Body of pancreas (tissue), 4 donors: ENCODE measurements around the gene ATXN7L3. TPM values are rescaled to one million over a fixed set of nuclear protein-coding genes. Genes with fewer than 3 reads are reported as not detected.

ENCODE experiments used
- ATAC-seq: fragments of 150-250 bp; one replicate; pipeline ENCODE4 v1.9.1; 2016
- DNase-seq, 4 donors: peaks; one replicate each; pipeline ENCODE4 v3.0.0-alpha.2; 2019
- H3K27ac ChIP-seq, 4 donors: fragments of 200-600 bp; sonication (generic); 1 replicate in 3 of 4; 2 replicates in 1 of 4; pipeline versions ENCODE4 v1.5.1 to v1.6.1; 2016 to 2019; ENCODE audit warnings: mild to moderate bottlenecking in 1 of 4, mixed read lengths in 1 of 4, moderate library complexity in 1 of 4
- H3K27me3 ChIP-seq, 2 donors: fragments of 200-600 bp; sonication (generic); one replicate each; pipeline ENCODE4 v1.6.0; 2016; ENCODE audit warnings: mild to moderate bottlenecking in 1 of 2
- H3K36me3 ChIP-seq, 2 donors: fragments of 200-600 bp; sonication (generic); replicated peaks in 1 of 2; 2 replicates each; pipeline ENCODE4 v1.5.1; 2016; ENCODE audit warnings: low read depth in 2 of 2; ENCODE audit not compliant: insufficient read depth in 1 of 2
- H3K4me1 ChIP-seq: fragments of 200-600 bp; sonication (generic); one replicate; pipeline ENCODE4 v1.6.0; 2016
- H3K4me3 ChIP-seq, 2 donors: fragments of 200-600 bp; sonication (generic); 1 replicate in 1 of 2; 2 replicates in 1 of 2; pipeline ENCODE4 v1.5.1; 2016 to 2019
- H3K9me3 ChIP-seq, 3 donors: fragments of 200-600 bp; sonication (generic); 1 replicate in 2 of 3; 2 replicates in 1 of 3; pipeline ENCODE4 v1.5.1; 2016
- POLR2A ChIP-seq, 3 donors: fragments of 450-650 bp; IDR thresholded peaks; one replicate each; pipeline ENCODE4 v1.6.1; 2016; ENCODE audit warnings: antibody characterized with exemption in 3 of 3, mild to moderate bottlenecking in 2 of 3
- WGBS, 2 donors: methylation state at CpG; one replicate each; pipeline ENCODE4 v1.1.5; 2017; 5-methylcytosine and 5-hydroxymethylcytosine counted together
- intact Hi-C: fragments of 100-400 bp; cut with DNase I; formaldehyde crosslinking; loops from one replicate; pipeline ENCODE4 v1.15.1; 2023
- total RNA-seq, 2 donors: library from RNA; depleted of rRNA; stranded (reverse); fragments of >200 nt; gene quantifications; one replicate each; pipeline ENCODE4 v1.1.0, GENCODE V29; 2016
- TF ChIP-seq, protein P1 (sequence below), 7 experiments: fragments of 450-650 bp in 4 of 7; fragments of 200-600 bp in 3 of 7; sonication (generic) in 3 of 7; IDR thresholded peaks; one replicate each; pipeline ENCODE4 v1.5.1; 2016 to 2019; ENCODE audit warnings: antibody characterized with exemption in 7 of 7

The ATXN7L3 gene
- total RNA-seq, 2 donors from 2014 or later: 21.0 to 37.6 TPM

DNA sequence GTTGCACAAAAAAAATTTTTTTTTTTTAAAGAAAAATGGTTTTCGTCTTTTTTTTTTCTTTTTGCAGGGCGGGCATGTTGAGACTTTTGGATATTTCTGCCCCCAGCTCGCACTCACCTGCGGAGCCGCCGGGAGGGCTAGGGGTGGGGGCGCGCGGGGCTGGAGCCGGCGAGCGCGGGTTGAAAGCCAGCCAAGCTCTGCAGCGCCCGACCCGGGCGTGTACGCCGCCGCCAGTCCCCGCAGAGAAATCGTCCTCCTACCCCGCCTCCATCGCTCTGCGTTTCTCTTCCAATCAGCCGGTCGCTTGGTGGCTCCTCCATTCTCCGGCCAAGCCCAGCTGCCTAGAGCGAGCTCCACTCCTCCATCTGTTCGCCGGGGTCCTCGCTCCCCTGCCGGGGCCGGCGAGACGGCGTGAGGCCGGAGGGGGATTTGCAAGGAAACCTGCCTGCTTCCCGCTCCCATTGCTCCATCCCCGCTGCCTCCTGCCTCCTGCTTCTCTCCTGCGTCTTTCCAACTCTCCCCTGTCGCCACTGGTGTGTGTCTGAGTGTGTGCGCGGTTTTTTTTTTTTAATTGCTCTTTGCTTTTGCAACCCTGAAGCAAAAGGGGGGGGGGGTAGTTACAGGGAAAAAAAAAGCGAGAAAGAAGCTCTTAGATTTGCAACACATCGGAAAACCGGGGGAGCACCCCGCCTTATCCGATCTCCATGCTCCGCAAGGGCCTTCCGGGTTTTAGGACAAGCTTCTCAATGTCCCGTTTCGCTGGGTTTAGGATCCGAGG, 21.6 kb upstream of the ATXN7L3 start:
- H3K27me3 ChIP-seq: no peaks in the 10 kb centered on the region
- intact Hi-C loops: no loop called here
- 0% methylated on average over 26 to 54 of the region's 54 CpGs for WGBS, 2 donors
- TF ChIP-seq, protein P1, sequence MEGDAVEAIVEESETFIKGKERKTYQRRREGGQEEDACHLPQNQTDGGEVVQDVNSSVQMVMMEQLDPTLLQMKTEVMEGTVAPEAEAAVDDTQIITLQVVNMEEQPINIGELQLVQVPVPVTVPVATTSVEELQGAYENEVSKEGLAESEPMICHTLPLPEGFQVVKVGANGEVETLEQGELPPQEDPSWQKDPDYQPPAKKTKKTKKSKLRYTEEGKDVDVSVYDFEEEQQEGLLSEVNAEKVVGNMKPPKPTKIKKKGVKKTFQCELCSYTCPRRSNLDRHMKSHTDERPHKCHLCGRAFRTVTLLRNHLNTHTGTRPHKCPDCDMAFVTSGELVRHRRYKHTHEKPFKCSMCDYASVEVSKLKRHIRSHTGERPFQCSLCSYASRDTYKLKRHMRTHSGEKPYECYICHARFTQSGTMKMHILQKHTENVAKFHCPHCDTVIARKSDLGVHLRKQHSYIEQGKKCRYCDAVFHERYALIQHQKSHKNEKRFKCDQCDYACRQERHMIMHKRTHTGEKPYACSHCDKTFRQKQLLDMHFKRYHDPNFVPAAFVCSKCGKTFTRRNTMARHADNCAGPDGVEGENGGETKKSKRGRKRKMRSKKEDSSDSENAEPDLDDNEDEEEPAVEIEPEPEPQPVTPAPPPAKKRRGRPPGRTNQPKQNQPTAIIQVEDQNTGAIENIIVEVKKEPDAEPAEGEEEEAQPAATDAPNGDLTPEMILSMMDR (IDR thresholded peaks at IDR 0.05): no peak
- peak; percentile 46 to 64 (median 54) for TF ChIP-seq POLR2A (IDR thresholded peaks at IDR 0.05)
- H3K4me1 ChIP-seq: peaks cover 45% of the 10 kb centered on the region
- peak; percentile 10 for ATAC-seq
- peak overlapping the region; percentile 81 to 99 (median 99) for H3K27ac ChIP-seq
- H3K36me3 ChIP-seq: peaks cover 5 to 6% of the 10 kb centered on the region in 2 donors
- no peaks in the 10 kb centered on the region for H3K9me3 ChIP-seq
- peak overlapping the region; percentile 37 to 56 for H3K4me3 ChIP-seq
- peak; percentile 76 to 84 (median 80) for DNase-seq

GRCh38 chr17:44220213-44221083, 20.8 kb upstream of the ATXN7L3 start:
- Histone ChIP-seq H3K4me3 (peak overlapping the region; percentile 56 to 76), H3K4me1 (peaks cover 45% of the 10 kb centered on the region), H3K27me3 (no peaks in the 10 kb centered on the region), H3K9me3 (no peaks in the 10 kb centered on the region), H3K27ac (peak overlapping the region; percentile 94 to 99 (median 99)), H3K36me3 (peaks cover 9 to 13% of the 10 kb centered on the region in 2 donors)
- ATAC-seq (peak; percentile 25), DNase-seq (peak; percentile 61 to 70 (median 66))
- WGBS, 2 donors: 0% methylated on average over 33 to 93 of the region's 108 CpGs
- TF ChIP-seq POLR2A (IDR thresholded peaks at IDR 0.05): peak; percentile 10 to 43 (median 24)
- TF ChIP-seq, protein P1 (IDR thresholded peaks at IDR 0.05): no peak
- intact Hi-C loops: no loop called here

DNA sequence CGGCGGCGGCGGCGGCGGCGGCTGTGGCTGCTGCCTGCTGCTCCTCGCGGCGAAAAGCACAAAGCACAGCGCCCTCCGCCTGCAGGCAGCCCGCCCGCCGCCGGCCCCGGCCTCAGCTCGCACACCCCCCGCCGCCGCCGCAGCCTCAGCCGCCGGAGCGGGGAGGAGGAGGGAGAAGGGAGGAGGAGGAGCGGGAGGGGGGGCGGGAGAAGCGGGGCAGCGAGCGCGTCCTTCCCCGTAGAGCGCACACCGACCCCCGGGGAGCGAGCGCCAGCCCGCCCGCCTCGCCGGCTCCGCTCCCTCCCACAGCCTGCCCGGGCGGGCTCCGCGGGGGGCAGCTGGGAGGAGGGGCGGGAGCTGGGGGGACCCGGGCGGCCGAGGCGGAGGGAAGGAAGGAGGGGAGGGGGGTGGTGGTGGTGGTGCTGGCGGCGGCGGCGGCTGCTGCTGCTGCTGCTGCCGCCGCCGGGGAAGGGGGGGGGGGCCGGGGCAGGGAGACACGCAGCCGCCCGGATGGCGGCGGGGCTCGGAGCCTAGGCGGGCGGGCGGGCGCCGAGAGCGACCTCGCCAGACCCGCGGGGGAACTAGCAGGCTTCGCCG, 20.0 kb upstream of the ATXN7L3 start, which contains the start of gene UBTF:
Gene UBTF (minus strand): TSS at position 60 of the 597 bp plus-strand sequence. CDS start 1,446 bp downstream, outside the sequence.
- no peak for TF ChIP-seq POLR2A (IDR thresholded peaks at IDR 0.05)
- TF ChIP-seq, protein P1 (IDR thresholded peaks at IDR 0.05): peak in 2 of 7 experiments; percentile 22 to 30
- peak within 1 kb of the TSS; percentile 94 to 99 (median 99) for H3K27ac ChIP-seq
- DNase-seq (peak; percentile 71 to 76 (median 74)), ATAC-seq (peak; percentile 21)
- H3K27me3 ChIP-seq: no peaks in the 10 kb centered on the region
- peak within 1 kb of the TSS; percentile 55 to 76 for H3K4me3 ChIP-seq
- peaks cover 9 to 19% of the 10 kb centered on the region in 2 donors for H3K36me3 ChIP-seq
- 0% methylated on average over 26 of the region's 76 CpGs; no CpG with 5 or more reads in 1 of the 2 donors for WGBS, 2 donors
- H3K4me1 ChIP-seq: peaks cover 45% of the 10 kb centered on the region
- intact Hi-C loops: loop anchor here (5.0 kb wide), 1 partner anchor 103 kb away; the partner anchor contains the start of gene SLC25A39
- no peaks in the 10 kb centered on the region for H3K9me3 ChIP-seq

GRCh38 chr17:44219108-44219615, 19.5 kb upstream of the ATXN7L3 start:
- Histone ChIP-seq H3K27ac (peak overlapping the region; percentile 94 to 99 (median 99)), H3K36me3 (peaks cover 9 to 24% of the 10 kb centered on the region in 2 donors), H3K9me3 (no peaks in the 10 kb centered on the region), H3K27me3 (no peaks in the 10 kb centered on the region), H3K4me3 (peak overlapping the region; percentile 37 to 55), H3K4me1 (peaks cover 42% of the 10 kb centered on the region)
- DNase-seq (peak; percentile 66 to 74 (median 70)), ATAC-seq (peak; percentile 58)
- intact Hi-C loops: loop anchor here (5.0 kb wide), 1 partner anchor 103 kb away; the partner anchor contains the start of gene SLC25A39
- TF ChIP-seq POLR2A (IDR thresholded peaks at IDR 0.05): peak; percentile 34 to 74 (median 38)
- TF ChIP-seq, protein P1 (IDR thresholded peaks at IDR 0.05): peak in 6 of 7 experiments; percentile 27 to 82 (median 41)
- WGBS, 2 donors: 1% methylated on average over 62 of the region's 73 CpGs; no CpG with 5 or more reads in 1 of the 2 donors
